Natural killer cell (primary cell): Measurements from ENCODE around the gene TBCD. TPM values are rescaled to one million over a fixed set of nuclear protein-coding genes. Genes with fewer than 3 reads are reported as not detected.
A peak's percentile ranks its signal among the peaks of the same experiment; 100 is the strongest.

Experiments used
- ATAC-seq, 3 donors: fragments of 150-1000 bp in 2 of 3; fragments of 200-7000 bp in 1 of 3; cut with Tn5 transposase; 1 replicate in 1 of 3; 2 replicates in 2 of 3; pipeline ENCODE4 v1.10.0; 2021; ENCODE audit warnings: mild to moderate bottlenecking in 2 of 3, moderate library complexity in 2 of 3
- DNase-seq, 2 donors: peaks; one replicate each; pipeline versions ENCODE4 v3.0.0 to v3.0.0-alpha.2; 2013 to 2021; ENCODE audit warnings: mixed read lengths in 1 of 2
- H3K27ac ChIP-seq: one replicate; pipeline ENCODE4 v1.5.1; 2013; ENCODE audit warnings: mild to moderate bottlenecking, low read length
- H3K27me3 ChIP-seq: one replicate; pipeline ENCODE4 v1.6.1; 2013; ENCODE audit warnings: low read length; ENCODE audit not compliant: control insufficient read depth, insufficient read depth
- H3K36me3 ChIP-seq: one replicate; pipeline ENCODE4 v1.6.1; 2013; ENCODE audit warnings: low read length; ENCODE audit not compliant: control insufficient read depth, insufficient read depth
- H3K4me1 ChIP-seq: one replicate; pipeline ENCODE4 v1.6.1; 2013; ENCODE audit warnings: low read length; ENCODE audit not compliant: control insufficient read depth, insufficient read depth
- H3K4me3 ChIP-seq: one replicate; pipeline ENCODE4 v1.5.1; 2013; ENCODE audit warnings: low read length
- H3K9me3 ChIP-seq: one replicate; pipeline ENCODE4 v1.6.1; 2013; ENCODE audit warnings: low read length; ENCODE audit not compliant: control insufficient read depth, insufficient read depth
- H3K27ac Mint-ChIP-seq, 2 donors: one replicate each; pipeline ENCODE4 v1.8.0; 2022; ENCODE audit warnings: mild to moderate bottlenecking in 2 of 2, mixed read lengths in 2 of 2, moderate library complexity in 1 of 2
- H3K27me3 Mint-ChIP-seq, 2 donors: one replicate each; pipeline ENCODE4 v1.8.0; 2022; ENCODE audit warnings: low read depth in 2 of 2, mixed read lengths in 2 of 2
- H3K36me3 Mint-ChIP-seq: one replicate; pipeline ENCODE4 v1.8.0; 2022; ENCODE audit warnings: mixed read lengths
- H3K4me1 Mint-ChIP-seq, 2 donors: one replicate each; pipeline ENCODE4 v1.8.0; 2022; ENCODE audit warnings: mixed read lengths in 2 of 2
- H3K4me3 Mint-ChIP-seq: one replicate; pipeline ENCODE4 v1.8.0; 2022; ENCODE audit warnings: mild to moderate bottlenecking, moderate library complexity, mixed read lengths
- H3K9me3 Mint-ChIP-seq, 2 donors: one replicate each; pipeline ENCODE4 v1.8.0; 2022; ENCODE audit warnings: mixed read lengths in 2 of 2
- WGBS: methylation state at CpG from one replicate; pipeline ENCODE4 v1.1.7; 2013; ENCODE audit warnings: missing lambda C conversion rate; ENCODE audit not compliant: insufficient coverage; 5-methylcytosine and 5-hydroxymethylcytosine counted together
- intact Hi-C: fragments of 100-400 bp; cut with micrococcal nuclease; formaldehyde crosslinking; loops from one replicate; pipeline ENCODE4 v1.14.2; 2022
- total RNA-seq, 4 donors: library from RNA; stranded (reverse); fragments of 120-200 nt in 1 of 4; gene quantifications; one replicate each; pipeline versions ENCODE4 v1.2.3 to v1.2.4, GENCODE V29; 2013 to 2022
- TF ChIP-seq, protein P1 (sequence below): fragments of 200-600 bp; IDR thresholded peaks from one replicate; pipeline ENCODE4 v1.8.0; 2022; ENCODE audit warnings: antibody characterized with exemption

The TBCD gene
- total RNA-seq, 3 donors from 2014 or later (not counting 1 experiment from before 2014, with no cell fraction given): 92.0 to 149 (median 132) TPM

DNA sequence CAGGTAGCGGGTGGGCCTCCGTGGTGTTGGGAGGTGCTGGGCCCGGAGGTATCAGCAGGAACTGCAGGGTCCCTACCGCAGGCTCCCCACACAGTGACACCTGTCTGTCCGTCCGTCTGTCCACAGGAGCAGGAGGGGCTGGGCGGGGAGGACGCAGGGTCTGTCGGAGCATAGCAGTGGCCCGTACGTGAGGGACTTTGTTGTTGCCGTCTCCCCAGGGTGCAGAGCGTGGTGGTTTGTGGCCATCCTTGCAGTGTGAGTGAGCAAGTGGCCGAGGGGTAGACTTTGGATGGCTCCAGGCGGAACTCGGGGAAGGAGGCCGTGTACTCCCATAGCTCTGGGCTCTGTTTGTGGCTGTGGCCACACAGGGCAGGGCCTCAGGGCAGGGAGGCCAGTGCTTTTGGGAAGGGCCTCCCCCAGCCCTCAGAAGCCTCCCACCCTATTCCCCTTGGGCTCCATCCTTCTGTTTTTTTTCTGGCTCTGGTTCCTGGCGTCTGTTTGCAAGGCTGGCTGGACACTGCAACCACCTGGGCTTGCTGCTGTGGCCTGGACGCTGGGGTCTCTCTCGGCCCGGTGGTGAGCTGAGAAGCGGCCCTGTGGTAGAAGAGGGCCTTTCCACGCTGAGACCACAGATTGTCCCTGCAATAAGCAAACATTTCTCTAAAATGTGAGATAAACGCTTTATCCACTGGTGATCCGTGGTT, 128.9 kb downstream of the TBCD start:
- Mint-ChIP-seq H3K36me3 (no peaks in the 10 kb centered on the region), H3K9me3 (no peaks in the 10 kb centered on the region), H3K4me3 (no peak overlapping the region), H3K27ac (peak overlapping the region in 1 of 2 donors; percentile 74), H3K27me3 (peaks cover 0 to 10% of the 10 kb centered on the region in 2 donors), H3K4me1 (peaks cover 61 to 76% of the 10 kb centered on the region in 2 donors)
- intact Hi-C loops: no loop called here
- H3K9me3 ChIP-seq: no peaks in the 10 kb centered on the region
- ATAC-seq (no peak), DNase-seq (no peak)
- H3K4me3 ChIP-seq: no peak overlapping the region
- no peaks in the 10 kb centered on the region for H3K27me3 ChIP-seq
- 95% methylated on average over 25 of the region's 25 CpGs for WGBS
- H3K27ac ChIP-seq: no peak overlapping the region
- TF ChIP-seq, protein P1, sequence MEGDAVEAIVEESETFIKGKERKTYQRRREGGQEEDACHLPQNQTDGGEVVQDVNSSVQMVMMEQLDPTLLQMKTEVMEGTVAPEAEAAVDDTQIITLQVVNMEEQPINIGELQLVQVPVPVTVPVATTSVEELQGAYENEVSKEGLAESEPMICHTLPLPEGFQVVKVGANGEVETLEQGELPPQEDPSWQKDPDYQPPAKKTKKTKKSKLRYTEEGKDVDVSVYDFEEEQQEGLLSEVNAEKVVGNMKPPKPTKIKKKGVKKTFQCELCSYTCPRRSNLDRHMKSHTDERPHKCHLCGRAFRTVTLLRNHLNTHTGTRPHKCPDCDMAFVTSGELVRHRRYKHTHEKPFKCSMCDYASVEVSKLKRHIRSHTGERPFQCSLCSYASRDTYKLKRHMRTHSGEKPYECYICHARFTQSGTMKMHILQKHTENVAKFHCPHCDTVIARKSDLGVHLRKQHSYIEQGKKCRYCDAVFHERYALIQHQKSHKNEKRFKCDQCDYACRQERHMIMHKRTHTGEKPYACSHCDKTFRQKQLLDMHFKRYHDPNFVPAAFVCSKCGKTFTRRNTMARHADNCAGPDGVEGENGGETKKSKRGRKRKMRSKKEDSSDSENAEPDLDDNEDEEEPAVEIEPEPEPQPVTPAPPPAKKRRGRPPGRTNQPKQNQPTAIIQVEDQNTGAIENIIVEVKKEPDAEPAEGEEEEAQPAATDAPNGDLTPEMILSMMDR: no peak
- peaks cover 76% of the 10 kb centered on the region for H3K4me1 ChIP-seq
- H3K36me3 ChIP-seq: no peaks in the 10 kb centered on the region

- ATAC-seq: no peak
- no peaks in the 10 kb centered on the region for H3K9me3 Mint-ChIP-seq
- H3K4me1 Mint-ChIP-seq: peaks cover 67 to 82% of the 10 kb centered on the region in 2 donors
- no peak overlapping the region for H3K4me3 ChIP-seq
- H3K9me3 ChIP-seq: no peaks in the 10 kb centered on the region
- no peaks in the 10 kb centered on the region for H3K27me3 ChIP-seq
- DNase-seq: no peak
- 96% methylated on average over 19 of the region's 21 CpGs for WGBS
- H3K36me3 Mint-ChIP-seq: no peaks in the 10 kb centered on the region
- peak overlapping the region in 1 of 2 donors; percentile 88 for H3K27ac Mint-ChIP-seq
- no peaks in the 10 kb centered on the region for H3K36me3 ChIP-seq
- peaks cover 81% of the 10 kb centered on the region for H3K4me1 ChIP-seq
- TF ChIP-seq, protein P1: no peak
- H3K4me3 Mint-ChIP-seq: peak overlapping the region; percentile 59
- intact Hi-C loops: no loop called here
- H3K27ac ChIP-seq: no peak overlapping the region
- peaks cover 0 to 10% of the 10 kb centered on the region in 2 donors for H3K27me3 Mint-ChIP-seq
Observed at GRCh38 chr17:82881324-82881823, 129.5 kb downstream of the TBCD start.

- Mint-ChIP-seq H3K27ac (peak overlapping the region; percentile 87 to 88), H3K36me3 (no peaks in the 10 kb centered on the region), H3K4me3 (peak overlapping the region; percentile 83), H3K4me1 (peaks cover 69 to 85% of the 10 kb centered on the region in 2 donors), H3K27me3 (peaks cover 0 to 10% of the 10 kb centered on the region in 2 donors), H3K9me3 (no peaks in the 10 kb centered on the region)
- ATAC-seq: no peak
- intact Hi-C loops: loop anchor here (1.0 kb wide), 1 partner anchor 18 kb away; no protein-coding TSS in a partner anchor
- Histone ChIP-seq H3K27ac (peak overlapping the region; percentile 59), H3K4me1 (peaks cover 83% of the 10 kb centered on the region), H3K36me3 (no peaks in the 10 kb centered on the region), H3K9me3 (no peaks in the 10 kb centered on the region), H3K27me3 (no peaks in the 10 kb centered on the region), H3K4me3 (no peak overlapping the region)
- 81% methylated on average over 17 of the region's 17 CpGs for WGBS
- no peak for DNase-seq
- TF ChIP-seq, protein P1: no peak
Observed at GRCh38 chr17:82881900-82882714, 130.2 kb downstream of the TBCD start.
